ENCODE data around the gene PFKFB3. TPM values are rescaled to one million over a fixed set of nuclear protein-coding genes. Genes with fewer than 3 reads are reported as not detected.
A peak's percentile ranks its signal among the peaks of the same experiment; 100 is the strongest.

Gene PFKFB3
- total RNA-seq (12.2 TPM), polyA plus RNA-seq (39.3 TPM)
- long read RNA-seq, donor 1, result 0 reads
- long read RNA-seq, donor 2, result 0 reads
- long read RNA-seq, donor 3, full-length matches to known transcripts, result 2 of 2 reads
- long read RNA-seq, donor 3, partial matches to known transcripts, result 0 of 2 reads
- long read RNA-seq, donor 3, other reads (novel, unspliced or antisense), result 0 of 2 reads
- long read RNA-seq, donor 4, full-length matches to known transcripts, result 1 of 1 reads
- long read RNA-seq, donor 4, partial matches to known transcripts, result 0 of 1 reads
- long read RNA-seq, donor 4, other reads (novel, unspliced or antisense), result 0 of 1 reads
- long read RNA-seq, donor 5, full-length matches to known transcripts, result 8 of 8 reads
- long read RNA-seq, donor 5, partial matches to known transcripts, result 0 of 8 reads
- long read RNA-seq, donor 5, other reads (novel, unspliced or antisense), result 0 of 8 reads
- long read RNA-seq, donor 6, full-length matches to known transcripts, result 2 of 23 reads
- long read RNA-seq, donor 6, partial matches to known transcripts, result 21 of 23 reads
- long read RNA-seq, donor 6, other reads (novel, unspliced or antisense), result 0 of 23 reads
- long read RNA-seq, donor 7, full-length matches to known transcripts, result 3 of 3 reads
- long read RNA-seq, donor 7, partial matches to known transcripts, result 0 of 3 reads
- long read RNA-seq, donor 7, other reads (novel, unspliced or antisense), result 0 of 3 reads
- long read RNA-seq, donor 8, full-length matches to known transcripts, result 2 of 2 reads
- long read RNA-seq, donor 8, partial matches to known transcripts, result 0 of 2 reads
- long read RNA-seq, donor 8, other reads (novel, unspliced or antisense), result 0 of 2 reads
- long read RNA-seq, donor 9, result 0 reads
- long read RNA-seq, donor 10, result 0 reads

- Histone ChIP-seq H3K36me3 (ENCODE audit: control insufficient read depth in 2 of 2, insufficient read depth in 2 of 2, low read length in 1 of 2) (no peaks in the 10 kb centered on the region), H3K4me1 (ENCODE audit: control insufficient read depth in 2 of 2, insufficient read depth in 2 of 2, low read length in 2 of 2) (peaks cover 16 to 41% of the 10 kb centered on the region in 2 donors), H3K27ac (ENCODE audit: low read depth in 1 of 2, low read length in 1 of 2) (peak within 1 kb of the TSS; percentile 83), H3K4me3 (ENCODE audit: low read length in 2 of 2) (peak within 1 kb of the TSS; percentile 52), H3K9me3 (ENCODE audit: control insufficient read depth in 2 of 2, insufficient read depth in 1 of 2, low read length in 1 of 2) (no peaks in the 10 kb centered on the region), H3K27me3 (ENCODE audit: control insufficient read depth in 2 of 2, insufficient read depth in 1 of 2, low read length in 1 of 2) (peaks cover 2 to 33% of the 10 kb centered on the region in 2 donors)
- DNase-seq (ENCODE audit: low read depth in 6 of 9, low spot score in 9 of 9), result peak in 7 of 9 donors; percentile 40 to 84 (median 71)
- WGBS, result under 1% methylated on average over 75 of the region's 75 CpGs
These were observed at the start of gene PFKFB3 for GRCh38 chr10:6202684-6203330. PFKFB3 (plus strand) TSS chr10:6202932; CDS start chr10:6203261, 329 bp downstream.

- Histone ChIP-seq H3K27me3 (ENCODE audit: control insufficient read depth in 2 of 2, insufficient read depth in 1 of 2, low read length in 1 of 2) (no peaks in the 10 kb centered on the region), H3K4me3 (ENCODE audit: low read length in 2 of 2) (no peak overlapping the region), H3K9me3 (ENCODE audit: control insufficient read depth in 2 of 2, insufficient read depth in 1 of 2, low read length in 1 of 2) (no peaks in the 10 kb centered on the region), H3K36me3 (ENCODE audit: control insufficient read depth in 2 of 2, insufficient read depth in 2 of 2, low read length in 1 of 2) (no peaks in the 10 kb centered on the region), H3K27ac (ENCODE audit: low read depth in 1 of 2, low read length in 1 of 2) (no peak overlapping the region), H3K4me1 (ENCODE audit: control insufficient read depth in 2 of 2, insufficient read depth in 2 of 2, low read length in 2 of 2) (peaks cover 10 to 17% of the 10 kb centered on the region in 2 donors)
- WGBS, result 90% methylated on average over 7 of the region's 7 CpGs
- DNase-seq (ENCODE audit: low read depth in 6 of 9, low spot score in 9 of 9), result no peak
These were observed 48.9 kb upstream of the PFKFB3 start for GRCh38 chr10:6153845-6154244.

- Histone ChIP-seq H3K4me1 (ENCODE audit: control insufficient read depth in 2 of 2, insufficient read depth in 2 of 2, low read length in 2 of 2) (peaks cover 10 to 17% of the 10 kb centered on the region in 2 donors), H3K4me3 (ENCODE audit: low read length in 2 of 2) (no peak overlapping the region), H3K27me3 (ENCODE audit: control insufficient read depth in 2 of 2, insufficient read depth in 1 of 2, low read length in 1 of 2) (no peaks in the 10 kb centered on the region), H3K9me3 (ENCODE audit: control insufficient read depth in 2 of 2, insufficient read depth in 1 of 2, low read length in 1 of 2) (no peaks in the 10 kb centered on the region), H3K36me3 (ENCODE audit: control insufficient read depth in 2 of 2, insufficient read depth in 2 of 2, low read length in 1 of 2) (no peaks in the 10 kb centered on the region), H3K27ac (ENCODE audit: low read depth in 1 of 2, low read length in 1 of 2) (no peak overlapping the region)
- 96% methylated on average over 14 of the region's 14 CpGs for WGBS
- no peak for DNase-seq (ENCODE audit: low read depth in 6 of 9, low spot score in 9 of 9)
These were observed 48.2 kb upstream of the PFKFB3 start for GRCh38 chr10:6154566-6154965.

GRCh38 chr10:6158276-6158675 lies 44.5 kb upstream of the PFKFB3 start:
- WGBS, result 84% methylated on average over 7 of the region's 7 CpGs

DNA sequence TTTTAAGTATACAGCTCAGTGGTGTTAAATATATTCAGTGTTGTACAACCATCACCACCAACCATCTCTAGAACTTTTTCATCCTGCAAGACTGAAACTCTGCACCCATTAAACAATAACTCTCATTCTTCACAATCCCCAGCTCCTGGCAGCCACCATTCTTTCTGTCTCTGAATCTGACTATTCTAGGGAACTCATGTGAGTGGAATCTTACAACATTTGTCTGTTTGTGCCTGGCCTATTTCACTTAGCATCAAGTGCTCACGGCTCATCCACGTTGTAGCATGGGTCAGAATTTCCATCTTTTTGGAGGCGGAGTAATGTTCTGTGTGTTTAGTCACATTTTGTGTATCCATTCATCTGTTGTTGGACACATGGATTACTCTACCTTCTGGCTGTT lies 40.8 kb upstream of the PFKFB3 start:
- Histone ChIP-seq H3K4me1 (ENCODE audit: control insufficient read depth in 2 of 2, insufficient read depth in 2 of 2, low read length in 2 of 2) (peaks cover 13 to 21% of the 10 kb centered on the region in 2 donors), H3K36me3 (ENCODE audit: control insufficient read depth in 2 of 2, insufficient read depth in 2 of 2, low read length in 1 of 2) (peaks cover 4 to 5% of the 10 kb centered on the region in 2 donors), H3K27ac (ENCODE audit: low read depth in 1 of 2, low read length in 1 of 2) (no peak overlapping the region), H3K4me3 (ENCODE audit: low read length in 2 of 2) (no peak overlapping the region), H3K27me3 (ENCODE audit: control insufficient read depth in 2 of 2, insufficient read depth in 1 of 2, low read length in 1 of 2) (no peaks in the 10 kb centered on the region), H3K9me3 (ENCODE audit: control insufficient read depth in 2 of 2, insufficient read depth in 1 of 2, low read length in 1 of 2) (no peaks in the 10 kb centered on the region)
- WGBS, result 97% methylated on average over 3 of the region's 3 CpGs
- DNase-seq (ENCODE audit: low read depth in 6 of 9, low spot score in 9 of 9), result no peak

More at GRCh38 chr10:6158276-6158675, 44.5 kb upstream of the PFKFB3 start:
- Histone ChIP-seq H3K4me3 (ENCODE audit: low read length in 2 of 2) (no peak overlapping the region), H3K4me1 (ENCODE audit: control insufficient read depth in 2 of 2, insufficient read depth in 2 of 2, low read length in 2 of 2) (peaks cover 4 to 8% of the 10 kb centered on the region in 2 donors), H3K27me3 (ENCODE audit: control insufficient read depth in 2 of 2, insufficient read depth in 1 of 2, low read length in 1 of 2) (no peaks in the 10 kb centered on the region), H3K36me3 (ENCODE audit: control insufficient read depth in 2 of 2, insufficient read depth in 2 of 2, low read length in 1 of 2) (no peaks in the 10 kb centered on the region), H3K9me3 (ENCODE audit: control insufficient read depth in 2 of 2, insufficient read depth in 1 of 2, low read length in 1 of 2) (no peaks in the 10 kb centered on the region), H3K27ac (ENCODE audit: low read depth in 1 of 2, low read length in 1 of 2) (no peak overlapping the region)
- no peak for DNase-seq (ENCODE audit: low read depth in 6 of 9, low spot score in 9 of 9)

GRCh38 chr10:6162589-6163356 lies 40.0 kb upstream of the PFKFB3 start:
- DNase-seq (ENCODE audit: low read depth in 6 of 9, low spot score in 9 of 9), result no peak
- H3K27me3 ChIP-seq (ENCODE audit: control insufficient read depth in 2 of 2, insufficient read depth in 1 of 2, low read length in 1 of 2), result no peaks in the 10 kb centered on the region
- peak overlapping the region; percentile 52 to 91 for H3K4me3 ChIP-seq (ENCODE audit: low read length in 2 of 2)
- peaks cover 13 to 21% of the 10 kb centered on the region in 2 donors for H3K4me1 ChIP-seq (ENCODE audit: control insufficient read depth in 2 of 2, insufficient read depth in 2 of 2, low read length in 2 of 2)
- H3K27ac ChIP-seq (ENCODE audit: low read depth in 1 of 2, low read length in 1 of 2), result peak overlapping the region; percentile 90 to 91
- WGBS, result 74% methylated on average over 12 of the region's 12 CpGs
- H3K36me3 ChIP-seq (ENCODE audit: control insufficient read depth in 2 of 2, insufficient read depth in 2 of 2, low read length in 1 of 2), result peaks cover 7 to 12% of the 10 kb centered on the region in 2 donors
- H3K9me3 ChIP-seq (ENCODE audit: control insufficient read depth in 2 of 2, insufficient read depth in 1 of 2, low read length in 1 of 2), result no peaks in the 10 kb centered on the region

DNA sequence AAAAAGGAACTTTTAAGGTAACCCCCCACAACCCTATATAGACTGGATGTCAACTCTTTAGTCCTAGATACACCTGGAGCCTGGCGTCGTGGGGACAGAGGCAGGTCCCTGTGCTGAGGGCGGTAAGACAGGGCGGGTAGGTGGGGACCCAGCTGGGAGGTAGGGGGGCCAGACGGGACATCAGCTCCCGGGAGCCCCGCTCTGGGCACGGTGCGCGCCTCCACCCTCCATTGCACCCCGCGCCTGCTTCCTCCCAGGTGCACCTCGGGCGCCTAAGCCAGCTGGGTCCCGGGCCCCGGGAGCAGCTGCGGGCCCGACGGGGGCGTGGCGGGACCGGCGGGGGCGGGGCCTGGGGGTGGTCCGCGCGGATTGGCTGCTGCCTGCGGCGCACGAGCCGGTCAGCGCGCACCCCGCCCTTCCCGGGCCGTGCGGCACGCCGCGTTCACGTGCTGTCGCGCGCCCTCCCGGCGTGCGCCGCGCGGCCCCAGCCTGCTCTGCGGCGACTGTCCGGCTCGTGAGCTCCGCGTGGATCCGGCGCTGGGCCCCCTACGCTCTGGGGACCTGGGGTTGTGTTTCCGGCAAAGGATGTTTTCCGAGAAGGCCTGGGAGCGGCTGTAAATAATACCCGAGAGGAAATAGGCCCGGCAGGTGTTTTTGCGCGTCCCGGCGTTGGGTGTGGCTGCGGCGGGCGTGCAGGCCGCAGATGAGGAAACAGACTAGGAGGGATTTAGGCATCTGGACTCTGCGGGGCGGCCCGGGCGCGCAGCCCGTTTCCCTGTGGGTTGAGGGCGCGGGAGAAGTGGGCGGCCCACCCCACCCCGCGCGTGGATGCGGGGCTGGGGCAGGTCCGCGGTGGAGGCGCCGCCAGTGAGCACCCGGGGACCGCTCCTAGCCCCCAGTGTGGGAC lies 39.1 kb upstream of the PFKFB3 start:
- Histone ChIP-seq H3K27ac (ENCODE audit: low read depth in 1 of 2, low read length in 1 of 2) (peak overlapping the region; percentile 90 to 91), H3K4me1 (ENCODE audit: control insufficient read depth in 2 of 2, insufficient read depth in 2 of 2, low read length in 2 of 2) (peaks cover 13 to 21% of the 10 kb centered on the region in 2 donors), H3K27me3 (ENCODE audit: control insufficient read depth in 2 of 2, insufficient read depth in 1 of 2, low read length in 1 of 2) (no peaks in the 10 kb centered on the region), H3K4me3 (ENCODE audit: low read length in 2 of 2) (peak overlapping the region; percentile 90 to 91), H3K36me3 (ENCODE audit: control insufficient read depth in 2 of 2, insufficient read depth in 2 of 2, low read length in 1 of 2) (peaks cover 8 to 12% of the 10 kb centered on the region in 2 donors), H3K9me3 (ENCODE audit: control insufficient read depth in 2 of 2, insufficient read depth in 1 of 2, low read length in 1 of 2) (no peaks in the 10 kb centered on the region)
- under 1% methylated on average over 91 of the region's 91 CpGs for WGBS
- peak; percentile 63 to 95 (median 86) for DNase-seq (ENCODE audit: low read depth in 6 of 9, low spot score in 9 of 9)

Measured in thymus (tissue), 14 donors.